Right hindlimb (tissue), 1 donor: ENCODE data around the gene GPC6.

Experiments used
- DNase-seq: peaks from one replicate; pipeline ENCODE4 v3.0.0-alpha.2; 2018

Gene GPC6

DNA sequence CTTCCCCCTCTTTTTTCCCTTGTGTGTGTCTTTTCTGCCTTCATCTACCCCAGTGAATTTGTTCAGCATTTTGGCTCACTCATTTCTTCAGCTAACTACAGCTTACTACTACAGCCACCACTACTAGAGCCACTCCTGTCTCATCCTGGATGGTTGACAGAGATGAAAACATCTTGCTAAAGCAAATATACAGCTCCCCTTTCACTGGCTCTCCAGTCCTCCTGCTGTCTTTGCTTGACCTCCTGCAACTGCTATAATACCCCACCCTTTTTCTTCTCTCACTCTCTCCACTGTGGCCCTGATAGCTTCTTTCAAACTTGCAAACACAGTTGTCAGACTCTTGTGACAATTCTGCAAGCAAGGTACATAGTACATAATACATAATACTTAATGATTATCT lies 729.3 kb downstream of the GPC6 start:
- no peak for DNase-seq

GRCh38 chr13:93956426-93956825 lies 729.8 kb downstream of the GPC6 start:
- DNase-seq = no peak

GRCh38 chr13:93957371-93957770 lies 730.8 kb downstream of the GPC6 start:
- DNase-seq = no peak

DNA sequence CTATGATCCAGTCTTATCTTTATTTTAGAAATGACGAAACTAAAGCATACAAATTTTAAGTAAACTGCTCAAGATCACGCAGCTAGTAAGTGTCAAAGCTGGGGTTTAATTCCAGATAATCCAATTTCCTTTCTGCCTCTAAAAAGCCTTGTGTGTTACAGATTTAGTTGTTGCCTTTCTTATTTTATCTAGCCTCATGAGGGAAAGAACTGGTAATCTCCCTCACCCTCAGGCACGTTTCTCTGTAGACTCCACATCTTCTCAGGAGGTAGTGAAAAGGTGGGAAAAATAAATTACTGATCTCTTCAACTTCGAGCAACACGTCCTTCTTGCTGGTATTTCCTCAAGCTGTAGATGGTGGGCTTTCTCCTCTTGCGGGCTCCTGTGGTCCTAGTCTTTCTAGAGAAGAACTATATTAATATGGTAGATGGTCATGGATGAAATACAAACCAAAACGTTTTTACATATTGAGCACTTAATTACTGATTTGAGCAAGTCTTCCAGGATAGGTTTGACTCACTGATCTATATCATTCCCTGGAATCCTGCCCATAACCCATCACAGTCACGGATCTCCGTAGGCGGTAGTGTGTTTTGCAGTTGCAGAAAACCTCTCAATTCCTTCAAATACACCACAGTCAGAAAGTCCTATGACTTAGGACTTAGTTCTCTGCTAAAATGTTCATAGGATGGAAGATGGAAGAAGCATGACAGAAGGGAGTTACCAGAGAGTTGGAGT lies 733.4 kb downstream of the GPC6 start:
- no peak for DNase-seq

GRCh38 chr13:93963266-93964145 lies 736.9 kb downstream of the GPC6 start:
- no peak for DNase-seq

- no peak for DNase-seq
Measured at GRCh38 chr13:93964146-93964512, 737.5 kb downstream of the GPC6 start.

- no peak for DNase-seq
Measured at GRCh38 chr13:93965587-93965986, 739.0 kb downstream of the GPC6 start.

GRCh38 chr13:93966267-93966936 lies 739.8 kb downstream of the GPC6 start:
- DNase-seq = no peak

DNA sequence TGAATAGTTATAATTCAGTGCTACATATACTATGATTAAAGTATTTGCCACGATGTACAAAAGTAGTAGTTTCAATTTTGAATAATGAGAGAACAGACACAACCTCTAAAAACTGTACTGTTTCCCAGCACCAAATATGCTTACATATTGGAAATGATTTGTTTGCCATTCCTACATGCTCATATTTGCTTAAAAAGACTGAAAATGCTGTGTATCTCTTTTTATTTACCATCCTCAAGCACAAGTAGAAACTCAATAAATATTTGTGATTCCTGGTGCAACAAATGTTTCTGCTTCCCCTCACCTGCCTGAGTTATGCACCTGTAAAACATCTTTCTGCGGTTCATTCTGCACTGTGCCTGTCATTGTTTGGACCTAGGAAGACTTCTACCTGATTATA lies 740.7 kb downstream of the GPC6 start:
- DNase-seq = no peak

DNA sequence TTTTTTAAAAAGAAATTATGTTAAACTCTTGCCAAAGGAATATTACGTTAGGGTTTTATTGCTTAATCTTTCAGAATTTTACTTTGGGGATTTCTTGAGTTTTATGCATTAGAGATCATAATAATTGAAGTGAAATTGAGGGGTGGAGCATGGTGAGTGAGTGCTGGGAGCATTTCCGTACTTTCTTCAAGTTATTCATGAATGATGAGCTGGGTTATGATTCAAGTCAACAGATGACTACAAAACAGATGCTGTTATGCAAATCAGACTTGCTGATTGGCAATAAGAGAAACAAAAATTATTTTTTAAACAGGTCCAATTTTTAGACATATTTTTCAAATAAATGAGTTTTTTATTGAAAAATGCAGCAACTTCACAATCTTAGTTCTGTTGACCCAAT lies 748.6 kb downstream of the GPC6 start:
- DNase-seq = no peak

- no peak for DNase-seq
Measured at GRCh38 chr13:93976528-93976927, 749.9 kb downstream of the GPC6 start.

DNA sequence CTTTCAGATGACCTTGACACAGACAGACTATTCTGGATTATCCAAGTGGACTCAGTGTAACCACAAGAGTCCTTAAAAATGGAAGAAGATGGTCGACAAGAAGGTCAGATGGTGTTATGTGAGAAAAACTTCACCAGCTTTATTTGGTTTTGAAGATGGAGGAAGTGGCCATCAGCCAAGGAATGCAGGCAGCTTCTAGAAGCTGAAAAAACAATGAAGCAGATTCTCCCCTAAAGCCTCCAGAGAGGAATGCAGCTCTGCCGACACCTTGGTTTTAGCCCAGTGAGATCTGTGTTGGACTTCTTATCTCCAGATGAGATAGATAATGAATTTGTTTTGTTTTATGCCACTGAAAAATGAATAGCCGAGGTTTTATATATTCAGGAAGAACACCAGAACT lies 751.4 kb downstream of the GPC6 start:
- DNase-seq = no peak

GRCh38 chr13:93981426-93981977 lies 754.9 kb downstream of the GPC6 start:
- DNase-seq = no peak

GRCh38 chr13:93982179-93982918 lies 755.7 kb downstream of the GPC6 start:
- DNase-seq = no peak

GRCh38 chr13:93984052-93984451 lies 757.4 kb downstream of the GPC6 start:
- no peak for DNase-seq

DNA sequence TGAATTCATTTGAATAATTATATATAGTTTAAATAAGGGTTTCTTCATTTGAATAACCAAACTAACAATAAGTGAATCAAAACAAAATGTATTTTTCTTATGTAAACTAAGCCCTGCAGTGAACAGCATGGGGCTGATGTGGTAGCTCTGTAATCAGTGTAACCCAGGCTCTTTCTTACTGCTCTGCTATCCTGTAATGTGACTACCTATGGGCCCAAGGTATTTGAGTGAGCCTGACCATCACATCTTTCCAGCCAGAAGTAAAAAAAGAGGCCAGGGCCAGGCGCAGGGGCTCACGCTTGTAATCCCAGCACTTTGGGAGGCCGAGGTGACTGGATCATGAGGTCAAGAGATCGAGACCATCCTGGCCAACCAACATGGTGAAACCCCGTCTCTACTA lies 758.3 kb downstream of the GPC6 start:
- no peak for DNase-seq

DNA sequence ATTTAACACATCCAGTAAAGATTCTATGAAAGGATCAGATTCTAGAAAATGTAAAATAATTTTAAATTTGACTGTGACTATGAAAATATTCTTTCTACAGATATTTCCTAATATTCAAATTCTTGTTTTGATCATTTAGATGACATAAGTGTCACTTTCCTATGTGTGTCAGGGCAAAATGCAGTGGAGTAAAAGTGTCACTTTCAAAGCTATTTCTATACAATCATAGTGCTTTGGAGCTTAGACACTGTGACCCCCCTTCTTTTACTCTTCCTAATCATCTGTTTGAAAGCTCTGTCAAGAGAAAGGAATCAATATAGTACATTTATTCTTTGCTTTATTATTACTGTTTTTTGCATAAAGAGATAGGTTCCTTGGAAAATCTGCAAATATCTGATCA lies 760.9 kb downstream of the GPC6 start:
- no peak for DNase-seq

DNA sequence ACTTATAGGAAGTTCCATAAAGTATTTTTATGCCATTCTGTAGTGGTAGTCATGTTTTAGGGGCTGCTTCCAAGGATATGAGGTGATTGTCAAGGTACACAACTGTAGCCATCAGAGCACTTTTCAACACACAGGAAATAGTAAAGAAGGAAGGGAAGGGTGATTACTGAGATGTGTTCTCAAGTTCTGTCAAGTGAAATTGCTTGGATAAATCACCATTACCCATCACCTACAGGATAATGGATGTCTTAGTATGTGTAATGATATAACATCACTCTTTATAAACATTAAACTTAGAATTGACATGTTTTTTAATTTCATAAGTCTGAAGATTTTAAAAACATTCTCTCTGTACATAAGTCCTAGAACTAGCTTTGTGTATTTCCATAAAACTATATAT lies 765.0 kb downstream of the GPC6 start:
- DNase-seq = no peak

DNA sequence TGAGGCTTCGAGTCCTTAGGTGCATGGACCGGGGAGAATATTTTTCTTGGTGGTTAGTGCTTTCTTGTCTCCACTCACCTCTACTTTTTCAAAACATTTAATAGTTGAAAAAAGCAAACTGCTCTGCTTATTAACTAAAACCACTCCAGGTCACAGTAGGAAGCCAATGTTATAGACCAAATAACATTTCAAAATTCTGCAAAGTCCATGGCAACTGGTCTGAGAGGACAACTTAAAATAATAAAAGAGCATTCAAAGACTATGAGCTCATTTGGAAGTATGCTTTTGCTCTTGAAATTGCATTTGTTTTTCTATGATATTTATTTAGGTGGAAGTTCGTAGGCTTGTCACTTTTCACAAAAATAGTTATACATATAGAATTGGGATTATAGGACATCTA lies 769.9 kb downstream of the GPC6 start:
- no peak for DNase-seq

DNA sequence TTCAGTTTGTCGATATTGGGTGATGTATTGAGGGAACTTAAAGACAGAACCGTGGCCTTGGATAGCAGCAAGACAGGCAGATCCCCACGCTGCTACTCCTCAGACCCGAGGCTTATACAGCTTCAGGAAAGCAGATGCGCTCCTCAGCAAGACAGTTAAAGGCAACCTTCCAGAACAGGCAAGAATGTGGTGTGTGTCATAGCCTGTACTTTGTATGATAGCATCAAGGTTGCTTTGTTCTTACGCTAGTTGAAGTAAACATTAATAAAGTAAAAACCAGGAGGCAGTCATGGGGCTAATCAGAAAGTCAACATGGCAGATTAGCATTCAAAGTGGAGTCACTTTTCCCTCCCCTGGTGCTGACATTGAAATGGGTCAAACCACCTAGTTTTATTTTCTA lies 779.7 kb downstream of the GPC6 start:
- DNase-seq = no peak

DNA sequence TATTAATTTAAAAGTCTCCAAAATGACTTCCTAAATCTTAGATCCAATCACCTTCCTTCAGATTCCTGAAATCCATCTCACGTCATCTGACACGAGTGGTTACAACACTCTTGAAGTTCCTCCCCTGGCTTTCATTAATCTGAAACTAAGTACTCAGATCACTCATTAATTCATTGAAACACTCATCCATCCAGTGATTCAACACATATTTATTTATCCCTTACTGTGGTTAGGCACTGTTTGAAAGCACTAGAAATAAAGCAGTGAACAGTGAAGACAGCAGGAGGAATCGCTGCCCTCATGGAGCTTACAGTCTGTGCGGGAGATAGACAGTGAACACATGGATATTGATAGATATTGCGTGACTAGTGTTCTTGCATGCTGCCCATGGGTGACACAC lies 780.5 kb downstream of the GPC6 start:
- no peak for DNase-seq

GRCh38 chr13:94009701-94010100 lies 783.1 kb downstream of the GPC6 start:
- no peak for DNase-seq

GRCh38 chr13:94014461-94014860 lies 787.9 kb downstream of the GPC6 start:
- no peak for DNase-seq
